Esophagus squamous epithelium (tissue), 4 donors: ENCODE measurements around the gene GNPDA1.

Source experiments
- CTCF ChIP-seq, 6 experiments: fragments of 450-650 bp in 4 of 6; fragments of 200-600 bp in 2 of 6; sonication (generic) in 2 of 6; IDR thresholded peaks; one replicate each; pipeline ENCODE4 v1.5.1; 2016 to 2019; ENCODE audit warnings: antibody characterized with exemption in 6 of 6, mild to moderate bottlenecking in 4 of 6, moderate library complexity in 4 of 6
- POLR2A ChIP-seq, 4 donors: fragments of 450-650 bp; IDR thresholded peaks; one replicate each; pipeline ENCODE4 v1.6.1; 2017; ENCODE audit warnings: antibody characterized with exemption in 4 of 4, mild to moderate bottlenecking in 4 of 4, moderate library complexity in 3 of 4

GRCh38 chr5:142032150-142032549 lies 19.3 kb upstream of the GNPDA1 start:
- no peak for TF ChIP-seq POLR2A (IDR thresholded peaks at IDR 0.05)
- no peak for TF ChIP-seq CTCF (IDR thresholded peaks at IDR 0.05)
